ENCODE results near the gene ABTB1.

ABTB1 gene

GRCh38 chr3:127709320-127710060 lies 36.7 kb downstream of the ABTB1 start:
- no peak for DNase-seq

GRCh38 chr3:127710155-127710941 lies 37.6 kb downstream of the ABTB1 start:
- no peak for DNase-seq

GRCh38 chr3:127711021-127711695 lies 38.4 kb downstream of the ABTB1 start:
- DNase-seq: no peak

GRCh38 chr3:127711896-127712295 lies 39.1 kb downstream of the ABTB1 start:
- DNase-seq: no peak

- no peak for DNase-seq
Measured at GRCh38 chr3:127712461-127712860, 39.7 kb downstream of the ABTB1 start.

- no peak for DNase-seq
Measured at GRCh38 chr3:127712881-127713771, 40.4 kb downstream of the ABTB1 start.

GRCh38 chr3:127714125-127714571 lies 41.4 kb downstream of the ABTB1 start:
- no peak for DNase-seq

GRCh38 chr3:127714866-127715265 lies 42.1 kb downstream of the ABTB1 start:
- no peak for DNase-seq

GRCh38 chr3:127715532-127715931 lies 42.8 kb downstream of the ABTB1 start:
- DNase-seq: no peak

GRCh38 chr3:127716384-127716783 lies 43.6 kb downstream of the ABTB1 start:
- no peak for DNase-seq

- no peak for DNase-seq
Measured at GRCh38 chr3:127717357-127718244, 44.8 kb downstream of the ABTB1 start.

- no peak for DNase-seq
Measured at GRCh38 chr3:127718245-127718915, 45.6 kb downstream of the ABTB1 start.

- no peak for DNase-seq
Measured at GRCh38 chr3:127718916-127719290, 46.2 kb downstream of the ABTB1 start.

GRCh38 chr3:127719369-127719768 lies 46.6 kb downstream of the ABTB1 start:
- no peak for DNase-seq

- no peak for DNase-seq
Measured at GRCh38 chr3:127720161-127720823, 47.5 kb downstream of the ABTB1 start.

GRCh38 chr3:127720985-127721935 lies 48.5 kb downstream of the ABTB1 start:
- no peak for DNase-seq

- no peak for DNase-seq
Measured at GRCh38 chr3:127722091-127722784, 49.5 kb downstream of the ABTB1 start.

- DNase-seq: no peak
Measured at GRCh38 chr3:127723011-127723567, 50.3 kb downstream of the ABTB1 start.
